HG03095 (cell line): Measurements from ENCODE around the gene C1QL1.

Source experiments
- ATAC-seq: cut with Tn5 transposase; IDR thresholded peaks from one replicate; pipeline ENCODE4 v1.9.1; 2021; ENCODE audit warnings: moderate library complexity; ENCODE audit not compliant: unreplicated experiment

The C1QL1 gene

DNA sequence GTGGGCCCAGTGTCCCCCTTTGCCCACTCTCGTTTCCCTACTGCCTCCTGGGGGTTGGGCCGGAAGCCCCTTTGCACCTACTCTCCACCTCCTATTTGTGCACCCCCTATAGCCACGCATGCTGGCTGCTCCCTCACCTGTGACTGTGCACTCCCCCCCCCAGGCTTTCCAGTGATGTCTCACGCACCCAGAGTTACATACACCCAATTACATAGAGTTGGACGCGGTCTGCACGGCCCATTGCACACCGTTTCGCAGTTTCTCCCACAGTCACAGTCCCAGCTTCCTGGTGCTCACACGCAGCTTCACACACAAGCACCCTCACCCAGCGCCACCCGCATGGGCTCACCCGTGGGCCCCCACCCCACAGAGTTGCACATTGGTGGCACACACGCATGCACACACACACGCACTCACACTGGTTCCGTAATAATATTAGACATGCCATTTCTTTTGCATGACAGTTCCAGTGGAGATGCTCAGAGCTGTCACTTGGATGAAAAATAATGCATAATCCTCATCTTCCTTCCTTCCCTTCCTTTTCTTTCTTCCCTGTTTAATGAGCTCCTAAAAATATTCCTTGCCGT is 21.5 kb upstream of the C1QL1 start:
- no peak for ATAC-seq

DNA sequence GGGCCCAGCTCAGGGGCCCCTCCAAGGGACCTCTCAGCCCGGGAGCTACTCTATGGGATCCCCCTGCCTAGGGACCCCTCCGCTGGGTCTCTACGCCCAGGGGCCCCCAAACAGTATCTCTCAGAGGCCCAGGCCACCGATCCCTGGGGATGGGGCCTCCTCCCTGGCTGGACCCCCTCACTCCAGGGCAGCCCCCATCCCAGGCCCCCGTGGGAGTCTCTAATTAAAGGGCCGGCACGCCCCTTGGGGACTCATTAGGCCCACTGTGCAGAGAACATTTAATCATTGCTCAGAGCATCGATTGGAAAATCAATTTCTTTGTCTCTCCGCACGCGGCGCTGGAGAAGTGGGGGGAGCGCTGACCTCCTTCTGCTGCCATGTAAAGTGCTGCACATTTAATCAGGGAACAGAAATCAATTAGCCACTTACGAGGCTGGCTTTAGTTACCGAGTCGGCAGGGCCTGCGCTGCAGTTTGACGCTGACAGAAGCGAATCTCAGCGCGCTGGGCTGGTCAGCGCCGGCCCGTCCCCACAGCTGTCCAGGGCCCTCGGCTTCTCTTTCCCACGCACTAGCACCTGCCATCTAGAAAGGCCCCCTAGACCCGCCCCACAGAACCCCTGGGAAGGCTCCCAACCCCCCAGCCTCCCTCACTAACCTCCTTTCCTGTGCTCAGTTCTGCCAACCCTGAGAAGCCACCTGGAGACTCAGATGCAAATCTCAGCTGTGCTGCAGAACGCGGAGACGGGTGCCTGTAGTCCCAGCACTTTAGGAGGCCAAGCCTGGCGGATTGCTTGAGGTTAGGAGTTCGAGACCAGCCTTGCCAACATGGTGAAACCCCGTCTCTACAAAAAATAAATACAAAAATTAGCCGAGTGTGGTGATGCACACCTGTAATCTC is 20.2 kb upstream of the C1QL1 start:
- ATAC-seq: no peak

DNA sequence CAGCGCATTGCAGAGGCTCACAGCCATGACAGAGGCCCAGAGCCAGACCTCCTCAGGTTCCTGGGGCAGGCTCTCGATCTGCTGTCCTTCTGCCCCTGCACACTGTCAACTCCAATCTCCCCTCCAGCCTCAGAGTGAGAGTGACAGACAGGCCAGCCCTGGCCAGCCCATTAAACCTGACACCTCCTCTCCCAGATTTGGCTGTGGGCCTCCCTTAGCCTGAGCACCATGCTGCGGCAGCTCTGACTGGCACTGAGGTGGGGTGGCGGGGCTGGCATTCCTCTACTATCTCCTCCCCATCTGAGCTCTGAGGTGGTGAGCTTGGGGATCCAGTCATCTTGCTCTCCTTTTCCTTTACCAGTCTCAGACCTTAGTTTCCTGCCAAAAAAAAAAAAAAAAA is 15.5 kb upstream of the C1QL1 start:
- ATAC-seq: no peak

GRCh38 chr17:44982113-44982702 is 14.1 kb upstream of the C1QL1 start:
- no peak for ATAC-seq

- ATAC-seq: no peak
These were observed 13.3 kb upstream of the C1QL1 start for GRCh38 chr17:44981221-44981968.

DNA sequence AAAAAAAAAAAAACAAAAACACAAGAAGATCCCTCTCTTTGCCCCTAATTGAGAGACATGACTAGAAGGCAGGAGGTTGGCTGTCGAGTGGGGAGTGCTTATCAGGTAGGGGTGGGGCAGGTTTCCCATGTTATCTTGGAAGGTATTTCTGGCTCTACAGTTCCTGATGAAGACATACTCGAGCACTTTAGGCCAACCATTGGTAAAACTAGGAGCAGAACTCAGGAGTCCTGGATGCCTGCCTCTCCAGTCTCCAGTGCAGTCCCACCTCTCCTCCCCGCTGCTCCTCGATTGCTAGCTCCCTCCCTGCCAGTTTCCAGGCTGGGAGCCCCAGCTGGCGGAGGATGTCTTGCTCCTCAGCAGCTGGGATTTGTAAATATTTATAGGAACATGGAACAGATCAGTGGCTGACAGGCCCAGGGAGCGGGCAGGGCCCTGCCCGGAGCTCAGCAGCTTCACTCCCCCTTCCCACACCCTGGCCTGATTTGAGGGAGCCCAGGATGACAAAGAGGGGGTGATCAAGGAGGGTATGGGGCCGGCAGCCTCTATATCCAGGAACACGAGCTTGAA is 11.4 kb upstream of the C1QL1 start:
- no peak for ATAC-seq

GRCh38 chr17:44978807-44979206 is 10.7 kb upstream of the C1QL1 start:
- no peak for ATAC-seq

DNA sequence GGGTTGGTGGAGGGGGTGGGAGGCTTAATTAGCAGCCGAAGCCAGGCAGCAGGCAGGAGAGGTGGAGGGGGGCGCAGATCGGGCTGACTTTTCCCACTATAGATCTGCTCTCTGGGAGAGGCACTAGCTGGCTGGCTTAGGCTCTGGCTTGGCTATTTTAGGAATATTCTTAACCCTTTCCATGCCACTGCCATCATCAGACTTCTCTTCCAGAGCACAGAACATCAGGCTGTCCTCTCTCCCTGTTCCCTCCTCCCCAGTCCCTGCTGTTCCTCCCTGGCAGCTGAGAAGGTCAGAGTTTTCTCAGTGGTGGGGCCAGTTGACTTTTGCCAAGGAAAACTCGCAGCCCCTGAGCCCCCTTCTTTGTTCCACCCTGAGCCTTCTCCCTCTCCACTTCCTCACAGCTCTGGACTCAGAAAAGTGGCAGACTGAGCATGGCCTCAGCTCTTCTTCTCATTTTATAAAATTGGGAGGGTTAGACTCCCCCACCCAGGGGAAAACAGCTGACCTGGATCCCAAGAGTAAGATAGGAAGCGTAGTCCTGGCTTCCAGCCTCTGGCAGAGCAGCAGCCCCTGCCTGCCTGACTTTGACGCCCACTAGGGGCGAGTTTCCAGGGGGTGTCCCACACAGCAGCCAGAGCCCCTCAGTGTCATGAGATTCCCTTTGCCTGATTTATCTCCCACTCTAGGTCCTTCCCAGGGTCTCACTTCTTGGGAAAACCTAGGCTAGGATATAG is 9.9 kb upstream of the C1QL1 start:
- no peak for ATAC-seq

DNA sequence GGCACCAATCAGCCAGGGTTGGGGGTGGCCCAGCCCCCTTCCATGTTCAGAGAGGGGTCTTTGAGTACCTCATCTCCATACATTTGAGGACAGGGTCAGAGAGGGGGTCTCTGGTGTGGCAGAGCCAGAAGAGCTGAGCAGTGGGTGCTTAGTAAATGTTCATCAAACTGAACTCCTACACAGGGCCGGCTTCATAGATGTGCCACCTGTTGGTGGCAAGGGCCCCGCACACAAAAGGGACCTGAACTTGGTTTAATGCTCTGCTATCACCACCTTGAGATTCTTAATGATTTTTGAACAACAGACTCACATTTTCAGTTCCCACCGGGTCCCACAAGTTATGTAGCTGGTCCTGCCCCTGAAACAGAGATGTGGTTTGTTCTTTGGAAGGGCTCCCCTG is 9.0 kb upstream of the C1QL1 start:
- ATAC-seq: no peak

DNA sequence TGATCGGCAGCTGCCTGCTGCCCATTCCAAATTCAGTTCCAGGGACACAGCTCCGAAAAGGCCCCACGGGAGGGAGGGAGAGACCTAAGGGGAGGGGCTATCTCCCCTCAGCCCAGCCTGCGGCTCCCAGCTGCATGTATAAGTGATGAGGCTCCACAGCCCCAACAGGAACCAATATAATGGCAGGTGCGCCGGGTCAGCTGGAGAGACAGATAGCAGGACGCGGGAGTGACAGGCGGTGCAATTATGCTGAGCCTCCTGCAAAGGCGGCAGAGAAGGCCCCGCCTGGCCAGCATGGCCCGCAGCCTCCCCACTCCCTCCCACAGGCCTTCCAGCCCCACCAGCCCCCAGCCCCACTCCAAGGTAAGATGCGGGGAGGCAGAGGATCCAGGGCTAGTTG is 8.1 kb upstream of the C1QL1 start:
- ATAC-seq: no peak

DNA sequence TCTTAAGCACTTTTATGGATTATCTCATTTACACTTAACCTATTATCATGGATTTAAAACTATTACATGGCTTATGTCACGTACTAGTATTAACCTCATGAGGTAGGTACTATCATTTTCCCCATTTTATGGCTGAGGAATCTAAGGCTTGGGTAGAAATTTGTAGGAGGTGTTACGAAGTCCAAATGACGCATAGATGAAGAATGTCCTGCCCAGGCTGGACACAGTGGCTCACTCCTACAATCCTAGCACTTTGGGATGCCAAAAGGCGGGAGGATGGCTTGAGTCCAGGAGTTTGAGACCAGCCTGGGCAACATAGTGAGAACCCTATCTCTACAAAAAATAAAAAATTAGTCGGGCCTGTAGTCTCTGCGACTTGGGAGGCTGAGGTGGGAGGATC is 4.8 kb upstream of the C1QL1 start:
- no peak for ATAC-seq

DNA sequence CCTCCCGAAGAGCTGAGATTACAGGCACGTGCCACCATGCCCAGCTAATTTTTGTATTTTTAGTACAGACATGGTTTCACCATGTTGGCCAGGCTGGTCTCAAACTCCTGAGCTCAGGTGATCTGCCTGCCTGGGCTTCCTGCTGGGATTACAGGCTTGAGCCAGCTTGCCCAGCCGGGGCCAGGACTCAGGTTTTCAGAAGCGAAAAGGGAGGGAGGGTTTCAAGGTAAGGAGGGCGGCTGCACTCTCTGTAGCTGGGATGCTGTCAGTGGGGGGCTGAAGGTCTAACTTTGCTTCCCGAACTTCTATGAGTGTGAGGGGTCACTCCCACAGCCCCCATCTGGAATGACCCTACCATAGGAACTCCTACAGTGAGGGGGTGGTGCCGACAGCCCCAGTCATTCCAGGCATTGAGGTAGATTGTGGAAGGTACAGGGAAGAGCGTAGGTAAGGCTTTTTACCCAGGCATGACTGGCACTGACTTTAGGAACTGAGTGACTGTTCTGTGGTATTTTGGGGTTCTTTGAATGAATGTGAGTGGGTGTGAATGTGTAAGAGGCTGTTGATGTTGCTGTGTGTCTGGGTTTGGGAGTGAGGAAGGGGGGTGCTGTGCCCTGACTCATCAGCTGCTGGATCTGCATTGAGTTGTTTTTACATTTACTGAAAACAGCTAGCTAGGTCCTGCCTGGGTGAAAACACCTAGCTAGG is 3.8 kb upstream of the C1QL1 start:
- no peak for ATAC-seq

- ATAC-seq: no peak
These were observed 2.1 kb upstream of the C1QL1 start for GRCh38 chr17:44970136-44970741.

DNA sequence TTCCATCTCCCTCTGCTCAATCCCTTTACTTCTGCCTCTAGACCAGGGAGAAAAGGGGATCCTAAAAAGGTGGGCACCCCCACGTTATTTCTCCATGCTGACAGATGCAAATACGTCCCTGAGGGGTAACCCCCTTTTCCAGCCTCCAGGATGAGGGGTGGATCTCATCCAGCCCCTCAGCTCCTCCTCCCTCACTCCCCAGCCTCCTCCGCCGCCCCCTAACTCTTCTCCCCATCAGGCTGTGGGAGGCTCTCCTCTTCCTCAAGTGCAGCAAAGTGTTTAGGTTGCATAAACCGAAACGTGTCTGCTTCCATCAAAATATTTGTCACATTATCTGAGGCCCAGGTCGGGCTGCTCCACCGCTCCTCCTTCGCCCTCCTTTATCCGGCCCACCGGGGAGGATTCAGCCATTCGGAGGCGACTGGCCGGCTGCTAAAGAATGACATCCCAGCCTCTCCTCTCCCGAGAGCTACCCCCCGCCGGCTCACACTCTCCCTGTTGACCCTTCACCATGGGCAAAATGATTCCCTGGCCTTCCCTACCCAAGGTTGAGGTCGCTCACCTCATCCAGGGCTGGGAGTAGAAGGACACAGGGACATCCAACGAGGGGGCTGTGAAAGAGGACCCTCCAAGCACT is 1.2 kb upstream of the C1QL1 start:
- ATAC-seq: no peak

GRCh38 chr17:44967907-44968224 is 237 bp downstream of the C1QL1 start:
- ATAC-seq: no peak

DNA sequence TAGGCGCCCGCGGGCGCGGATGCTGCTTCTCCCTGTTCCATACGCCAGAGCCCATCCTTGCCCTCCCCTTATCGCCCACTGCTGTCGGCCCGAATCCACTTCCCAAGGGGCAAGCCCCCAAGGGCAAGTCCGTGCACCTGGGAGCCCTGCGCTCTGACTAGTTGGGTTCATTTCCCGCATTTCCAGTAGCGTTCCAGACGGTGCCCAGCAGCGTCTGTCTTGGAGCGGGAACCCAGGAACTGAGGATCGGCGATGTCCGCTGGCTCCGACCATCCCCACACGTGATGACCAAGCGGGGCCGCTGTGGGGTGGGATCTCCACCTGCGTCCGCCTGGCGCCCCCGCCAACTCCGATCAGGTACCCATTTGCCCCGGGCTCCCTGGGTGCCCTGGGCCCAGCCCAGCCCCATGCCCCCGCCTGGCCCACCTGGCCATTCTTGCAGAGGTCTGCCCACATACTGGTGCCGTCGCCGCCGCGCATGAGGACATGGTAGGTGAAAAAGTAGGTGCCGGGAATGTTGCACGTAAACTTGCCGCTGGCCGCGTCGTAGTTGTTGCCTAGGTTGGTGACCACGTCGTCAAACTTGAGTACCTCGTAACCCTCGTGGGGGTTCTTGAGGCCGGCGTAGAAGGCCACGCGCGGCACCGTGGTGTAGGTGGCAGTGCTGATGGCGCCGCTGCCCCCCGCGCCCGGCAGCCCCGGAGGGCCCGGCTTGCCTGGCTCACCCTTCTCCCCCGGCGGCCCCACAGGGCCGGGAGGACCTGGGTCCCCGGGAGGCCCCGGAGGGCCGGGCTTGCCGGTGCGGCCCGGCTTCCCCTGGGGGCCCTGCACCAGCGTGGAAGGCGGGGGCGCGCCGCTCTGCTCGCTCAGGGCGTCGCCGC is 837 bp downstream of the C1QL1 start:
- no peak for ATAC-seq

DNA sequence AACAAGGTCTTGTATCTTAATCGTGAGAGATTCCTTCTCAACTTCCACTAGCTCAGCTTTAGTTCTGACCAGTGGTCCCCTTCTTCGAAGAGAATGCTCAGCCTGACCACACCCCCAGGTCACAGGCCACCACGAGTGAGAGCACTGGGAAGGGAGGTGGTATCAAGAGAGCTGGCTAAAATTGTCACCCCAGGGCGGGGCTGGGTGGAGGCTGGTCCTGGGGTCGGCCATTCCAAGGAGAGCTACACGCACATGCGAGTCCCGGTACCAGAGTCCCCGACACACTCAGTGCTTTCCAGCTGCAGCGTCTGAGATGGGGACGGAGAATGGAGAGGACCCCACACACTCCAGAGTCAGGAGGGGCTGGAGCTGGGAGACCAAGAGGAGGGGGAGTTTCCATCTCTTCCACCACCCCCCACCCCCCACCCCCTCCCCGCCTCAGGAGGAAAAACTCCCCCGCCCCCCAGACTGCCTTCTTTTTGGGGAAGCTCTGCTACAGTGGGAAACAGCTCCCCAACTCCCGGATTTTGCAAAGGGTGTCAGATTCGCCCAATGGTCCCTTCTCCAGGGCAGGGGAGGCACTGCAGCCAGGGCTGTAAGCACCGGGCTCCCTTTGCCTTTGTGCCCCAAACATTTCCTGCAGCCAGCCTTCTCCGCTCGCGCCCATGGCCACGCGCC is 1.6 kb downstream of the C1QL1 start:
- ATAC-seq: no peak
